DMS153 treated with DMSO at 0.1 percent for 48 hours (cell line): ENCODE data around the gene STKLD1.
"Not testable (repeated sequence)": the region's sequence is repeated elsewhere in the genome, so short reads cannot be mapped to it uniquely, and the experiment has no call there.

ENCODE experiments used
- DNase-seq: peaks from one replicate; lab custom pipeline; 2025; ENCODE audit not compliant: unreplicated experiment; lab: John Stamatoyannopoulos, UW

STKLD1 gene

DNA sequence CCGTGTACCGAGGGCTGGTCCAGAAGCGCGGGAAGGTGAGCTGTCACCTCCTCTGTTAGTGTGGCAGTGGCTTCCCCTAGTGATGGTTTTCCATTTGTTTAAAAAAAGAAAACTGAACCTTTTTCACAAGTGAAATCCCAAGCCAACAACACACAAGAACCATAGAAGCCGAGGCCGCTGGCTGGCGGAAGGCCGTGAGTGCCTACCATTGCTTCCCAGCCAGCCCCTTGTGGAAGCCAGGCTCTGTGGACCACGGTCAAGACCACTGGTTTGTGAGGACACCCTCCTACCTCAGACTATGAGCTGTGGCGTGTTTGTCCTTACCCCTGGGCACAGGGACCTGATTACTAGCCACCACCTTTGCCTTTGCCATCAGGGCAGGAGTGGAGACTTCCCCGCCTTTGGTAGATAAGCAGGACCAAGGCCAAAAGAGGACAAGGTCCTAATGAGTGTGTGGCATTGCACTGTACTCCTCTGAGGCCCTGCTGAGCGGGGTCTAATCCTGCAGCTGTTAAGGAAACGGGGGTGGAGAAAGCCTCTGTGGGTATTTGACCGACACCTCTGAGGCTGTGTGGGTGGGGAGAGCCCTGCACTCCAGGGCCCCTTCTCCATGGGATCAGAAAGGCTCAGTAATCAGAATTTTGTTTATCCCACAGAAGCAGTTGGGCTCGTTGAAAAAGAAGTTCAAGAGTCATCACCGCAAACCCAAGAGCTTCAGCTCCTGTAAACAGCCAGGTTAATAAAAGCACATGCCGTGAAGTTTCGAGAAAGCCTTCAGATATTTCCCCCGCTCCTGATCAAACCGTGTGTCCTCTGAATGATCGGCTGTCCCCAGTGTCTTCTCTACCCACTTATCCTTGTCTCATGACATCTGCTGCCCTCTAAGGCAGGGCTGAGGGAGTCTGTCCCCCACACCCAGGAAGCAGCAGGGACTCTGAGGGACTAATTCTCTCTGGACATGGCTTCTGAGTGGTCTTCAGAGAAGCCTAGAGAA lies 15.5 kb upstream of the STKLD1 start:
- DNase-seq = no peak

DNA sequence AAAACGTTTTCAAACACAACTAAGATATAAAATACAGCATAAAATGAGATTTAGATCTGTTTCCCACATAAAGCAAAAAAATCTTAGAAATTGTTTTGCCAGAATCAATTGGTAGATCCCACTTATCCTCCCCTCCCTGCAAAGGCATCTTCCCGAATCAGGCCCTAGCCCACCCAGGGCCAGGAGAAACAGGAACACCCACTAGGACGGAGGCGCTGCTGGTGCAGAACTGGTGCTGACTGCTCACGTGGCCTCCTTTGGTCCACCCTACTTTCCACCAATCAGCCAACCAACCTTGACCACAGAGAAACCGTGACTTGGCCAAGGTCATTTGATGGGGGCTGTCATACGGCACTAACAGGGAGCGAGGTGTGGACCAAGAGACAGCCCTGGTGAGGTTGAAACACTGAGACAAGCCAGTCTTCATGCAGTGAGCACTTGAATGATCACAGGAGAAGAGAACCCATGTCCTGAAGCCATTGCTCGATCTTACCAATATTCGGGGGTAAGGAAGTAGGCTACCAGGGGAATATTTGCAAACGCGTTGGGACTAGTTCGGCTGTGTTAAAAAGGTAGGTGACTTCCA lies 14.6 kb upstream of the STKLD1 start:
- DNase-seq = no peak

GRCh38 chr9:133362359-133363044 lies 13.7 kb upstream of the STKLD1 start:
- DNase-seq = no peak

- no peak for DNase-seq
These were observed 9.7 kb upstream of the STKLD1 start for GRCh38 chr9:133366435-133366834.

DNA sequence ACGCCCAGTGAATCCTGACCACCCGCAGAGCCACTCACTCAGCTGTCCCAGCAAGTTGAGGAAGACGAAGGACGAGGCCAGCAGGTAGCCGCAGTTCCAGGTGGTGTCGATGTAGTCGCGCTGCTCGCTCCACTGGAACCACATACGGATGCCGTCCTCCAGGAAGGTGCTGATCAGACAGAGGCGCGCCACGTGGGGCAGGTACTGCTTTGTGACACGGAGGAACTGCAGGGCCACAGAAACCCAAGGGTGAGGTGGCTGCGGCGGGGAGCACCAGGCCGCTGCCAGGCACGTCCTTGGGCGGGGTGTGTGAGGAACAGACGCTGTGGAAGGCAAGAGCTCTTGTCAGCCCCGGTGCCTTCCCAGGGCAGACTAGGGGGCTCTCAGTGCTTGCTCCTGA lies 8.9 kb upstream of the STKLD1 start:
- no peak for DNase-seq

- no peak for DNase-seq
These were observed 8.4 kb upstream of the STKLD1 start for GRCh38 chr9:133367778-133368177.

DNA sequence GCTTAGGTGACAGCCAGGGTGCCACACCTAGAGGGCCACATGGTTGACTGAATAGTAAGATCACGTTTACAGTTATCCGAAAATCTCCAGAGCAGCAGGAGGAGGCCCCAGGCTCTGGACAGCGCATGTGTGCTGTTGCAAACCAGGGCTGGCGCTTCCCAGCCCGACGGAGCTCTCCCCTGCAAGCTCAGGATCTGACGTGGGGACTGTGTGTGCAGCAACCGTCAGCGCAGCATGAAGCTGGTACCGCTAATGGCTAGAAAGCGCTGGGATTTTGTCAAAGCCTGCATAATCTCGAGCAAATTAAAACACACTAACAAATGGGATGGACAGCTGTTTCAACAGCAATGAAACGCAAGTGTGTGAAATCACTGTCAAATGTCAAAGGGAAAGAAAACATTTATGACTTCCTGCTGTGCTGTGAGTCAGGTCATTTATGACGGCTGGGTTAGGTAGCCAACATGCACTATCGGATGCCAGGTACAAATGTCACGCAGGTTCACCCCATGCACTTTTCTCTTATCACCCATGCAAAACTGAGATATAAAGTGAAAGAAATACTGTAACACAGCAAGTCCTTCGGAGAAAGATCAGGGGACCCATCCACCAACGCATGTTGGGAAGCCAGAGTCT lies 7.8 kb upstream of the STKLD1 start:
- peak; percentile 71 for DNase-seq

- no peak for DNase-seq
These were observed 6.7 kb upstream of the STKLD1 start for GRCh38 chr9:133369422-133369821.

DNA sequence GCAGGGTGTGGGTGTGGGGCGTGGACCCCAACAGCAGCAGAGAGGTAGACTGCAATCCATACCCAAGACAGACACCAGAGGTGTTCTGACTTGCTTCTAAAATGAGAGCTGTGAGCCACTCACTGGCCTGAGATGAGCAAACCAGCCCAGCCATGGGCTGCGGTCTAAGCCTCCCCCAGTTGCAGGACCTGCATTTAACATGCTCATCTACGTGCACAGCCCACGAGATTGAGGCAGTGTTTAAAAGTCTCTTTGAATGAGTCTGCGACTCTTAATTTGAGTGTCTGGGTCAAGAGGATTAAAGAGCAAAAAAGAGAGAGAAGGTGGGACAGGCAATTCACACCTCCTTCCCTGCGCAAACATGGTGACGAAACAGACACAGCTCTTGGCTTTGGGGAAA lies 6.2 kb upstream of the STKLD1 start:
- DNase-seq = no peak

DNA sequence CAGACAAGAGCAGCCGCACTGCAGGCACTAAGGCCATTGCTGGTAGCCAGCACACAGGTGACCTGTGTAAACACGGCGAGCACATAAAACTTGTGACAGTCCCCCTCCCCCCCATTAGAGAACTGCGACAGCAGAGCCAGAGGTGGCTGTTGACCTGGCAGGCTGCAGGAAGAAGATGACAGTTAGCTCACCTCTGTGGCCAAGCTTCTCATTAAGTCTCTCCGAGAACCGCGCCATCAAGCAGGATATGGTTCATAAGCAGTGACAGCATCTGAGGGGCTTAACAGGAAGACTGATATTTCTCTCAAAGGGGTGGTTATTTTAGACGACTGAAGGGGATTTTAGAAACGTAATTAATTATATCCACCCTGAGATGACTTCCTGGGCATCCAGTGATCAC lies 5.5 kb upstream of the STKLD1 start:
- no peak for DNase-seq

GRCh38 chr9:133371261-133371711 lies 4.9 kb upstream of the STKLD1 start:
- DNase-seq = no peak

DNA sequence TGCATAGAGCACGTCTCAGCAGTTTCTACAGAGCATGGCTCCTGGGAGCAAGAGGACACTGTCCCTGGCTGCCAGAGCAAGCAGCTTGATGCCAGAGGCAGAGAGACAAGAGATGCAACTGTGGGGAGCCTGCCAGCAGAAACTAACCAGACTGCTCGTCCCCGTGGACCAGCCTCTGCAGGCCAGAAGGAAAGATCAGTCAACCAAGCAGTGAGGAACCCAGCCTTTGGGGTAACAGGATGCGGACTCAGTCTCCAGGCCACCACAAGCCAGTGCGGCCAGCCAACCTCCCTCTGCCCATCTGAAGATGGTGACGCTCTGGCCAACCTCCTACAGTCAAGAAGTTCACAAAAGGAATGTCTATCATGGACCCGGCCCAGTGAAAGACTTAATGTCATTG lies 4.0 kb upstream of the STKLD1 start:
- no peak for DNase-seq

GRCh38 chr9:133374612-133375115 lies 1.5 kb upstream of the STKLD1 start:
- DNase-seq = no peak

- peak; percentile 15 for DNase-seq
These were observed 946 bp upstream of the STKLD1 start for GRCh38 chr9:133375116-133375723.

GRCh38 chr9:133377280-133377679 lies 1.1 kb downstream of the STKLD1 start:
- DNase-seq = not testable (repeated sequence)

DNA sequence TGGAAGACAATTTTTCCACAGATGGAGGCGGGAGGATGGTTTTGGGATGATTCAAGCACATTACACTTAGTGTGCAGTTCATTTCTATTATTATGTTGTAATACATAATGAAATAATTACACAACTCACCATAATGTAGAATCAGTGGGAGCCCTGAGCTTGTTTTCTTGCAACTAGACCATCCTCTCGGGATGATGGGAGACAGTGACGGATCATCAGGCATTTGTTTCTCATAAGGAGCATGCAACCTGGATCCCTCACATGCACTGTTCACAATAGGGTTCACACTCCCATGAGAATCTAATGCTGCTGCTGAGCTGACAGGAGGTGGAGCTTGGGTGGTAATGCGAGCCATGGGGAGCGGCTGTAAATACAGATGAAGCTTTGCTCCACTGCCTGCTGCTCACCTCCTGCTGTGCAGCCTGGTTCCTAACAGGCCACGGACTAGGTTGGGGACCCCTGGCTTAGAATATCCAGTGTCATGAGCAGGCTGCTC lies 1.6 kb downstream of the STKLD1 start:
- no peak for DNase-seq

DNA sequence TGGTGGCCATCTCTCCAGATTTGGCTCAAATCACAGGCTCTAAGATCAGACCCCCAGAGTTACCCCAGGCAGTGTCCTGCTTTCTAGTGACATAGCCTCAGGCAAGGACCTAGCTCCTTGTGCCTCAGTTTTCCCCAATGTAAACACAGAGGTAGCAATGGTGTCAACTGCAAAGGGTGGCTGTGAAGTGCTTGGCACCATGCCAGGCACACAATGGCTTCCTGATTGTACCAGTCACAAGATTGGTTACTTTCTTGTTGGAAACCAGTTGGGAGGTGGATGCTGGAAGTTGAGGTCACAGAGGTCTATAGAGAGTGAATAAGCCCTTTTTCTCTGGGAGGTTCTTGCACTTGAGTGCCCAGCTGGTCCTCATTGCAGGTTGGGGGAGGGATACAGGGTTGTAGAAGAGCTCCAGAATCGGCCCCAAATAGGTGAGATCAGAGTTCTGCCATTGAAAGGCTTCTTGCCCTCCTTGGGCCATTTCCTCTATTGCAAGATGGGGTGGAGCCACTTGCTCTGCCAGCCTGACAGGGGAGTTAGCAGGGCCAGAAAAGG lies 2.3 kb downstream of the STKLD1 start:
- no peak for DNase-seq

- DNase-seq = no peak
These were observed 3.3 kb downstream of the STKLD1 start for GRCh38 chr9:133379153-133380086.

DNA sequence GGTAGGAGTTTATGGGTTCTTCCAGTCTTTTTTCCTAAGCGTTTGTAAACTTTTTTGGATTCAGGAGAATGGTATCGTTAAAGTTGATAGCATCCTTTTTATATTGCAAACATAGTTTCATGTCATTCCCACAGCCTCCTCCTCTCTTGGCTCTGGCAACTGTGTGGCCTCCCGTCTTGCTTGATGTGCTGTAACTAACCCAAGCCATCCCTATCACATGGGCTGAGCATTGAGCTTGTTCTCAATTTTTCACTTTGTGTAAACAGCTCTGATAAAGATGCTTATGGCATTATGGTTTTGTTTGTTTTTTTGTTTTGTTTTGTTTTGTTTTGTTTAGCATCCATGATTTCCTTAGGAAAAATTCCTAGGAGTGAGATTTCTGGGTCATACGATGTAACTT lies 4.6 kb downstream of the STKLD1 start:
- DNase-seq = no peak
